ENCODE measurements around the gene TOMT. TPM values are rescaled to one million over a fixed set of nuclear protein-coding genes. Genes with fewer than 3 reads are reported as not detected.

TOMT gene
- total RNA-seq, 4 donors from 2014 or later = not detected

- TF ChIP-seq CTCF (IDR thresholded peaks at IDR 0.05; ENCODE audit: low read depth) = no peak
These were observed 8.8 kb downstream of the TOMT start for GRCh38 chr11:72114570-72114969.

GRCh38 chr11:72116019-72116755 lies 10.5 kb downstream of the TOMT start:
- no peak for TF ChIP-seq CTCF (IDR thresholded peaks at IDR 0.05; ENCODE audit: low read depth)

GRCh38 chr11:72119198-72119597 lies 13.5 kb downstream of the TOMT start:
- TF ChIP-seq CTCF (IDR thresholded peaks at IDR 0.05; ENCODE audit: low read depth) = no peak

- no peak for TF ChIP-seq CTCF (IDR thresholded peaks at IDR 0.05; ENCODE audit: low read depth)
These were observed 15.2 kb downstream of the TOMT start for GRCh38 chr11:72120930-72121329.

- no peak for TF ChIP-seq CTCF (IDR thresholded peaks at IDR 0.05; ENCODE audit: low read depth)
These were observed 16.9 kb downstream of the TOMT start for GRCh38 chr11:72122607-72123006.

GRCh38 chr11:72123117-72123653 lies 17.5 kb downstream of the TOMT start:
- no peak for TF ChIP-seq CTCF (IDR thresholded peaks at IDR 0.05; ENCODE audit: low read depth)

- no peak for TF ChIP-seq CTCF (IDR thresholded peaks at IDR 0.05; ENCODE audit: low read depth)
These were observed 18.3 kb downstream of the TOMT start for GRCh38 chr11:72124046-72124445.
